Right cardiac atrium (tissue), 5 donors: Measurements from ENCODE around the gene PKD2. TPM values are rescaled to one million over a fixed set of nuclear protein-coding genes. Genes with fewer than 3 reads are reported as not detected.
A peak's percentile ranks its signal among the peaks of the same experiment; 100 is the strongest.

ENCODE experiments used
- ATAC-seq, 2 donors: fragments of 200-7000 bp; cut with Tn5 transposase; one replicate each; pipeline versions ENCODE4 v1.8.0 to v1.9.1; 2020; ENCODE audit warnings: moderate library complexity in 2 of 2, mild to moderate bottlenecking in 1 of 2
- DNase-seq, 3 donors: peaks; one replicate each; pipeline ENCODE4 v3.0.0-alpha.2; 2020
- H3K27ac ChIP-seq: one replicate; pipeline ENCODE4 v1.5.1; 2013; ENCODE audit warnings: mild to moderate bottlenecking, low read length, control low read depth, moderate library complexity
- H3K27me3 ChIP-seq: one replicate; pipeline ENCODE4 v1.6.1; 2013; ENCODE audit not compliant: control insufficient read depth, insufficient read depth
- H3K4me1 ChIP-seq: one replicate; pipeline ENCODE4 v1.6.1; 2013; ENCODE audit warnings: low read length; ENCODE audit not compliant: control insufficient read depth, insufficient read depth
- H3K4me3 ChIP-seq: one replicate; pipeline ENCODE4 v1.5.1; 2013; ENCODE audit warnings: low read length, control low read depth
- H3K9me3 ChIP-seq: one replicate; pipeline ENCODE4 v1.6.1; 2013; ENCODE audit warnings: low read length; ENCODE audit not compliant: control insufficient read depth
- WGBS: extraction: QIAGEN DNeasy Blood & Tissue Kit; methylation state at CpG from one replicate; pipeline ENCODE4 v1.1.7; 2013; 5-methylcytosine and 5-hydroxymethylcytosine counted together
- intact Hi-C, 4 donors: fragments of 100-400 bp; cut with DNase I; formaldehyde crosslinking; loops; one replicate each; pipeline versions ENCODE4 v1.11.0 to v1.14.0; 2022 to 2023
- polyA plus RNA-seq: library from polyadenylated mRNA; stranded (reverse); fragments of 200-250 nt; gene quantifications from one replicate; pipeline ENCODE4 v1.2.3, GENCODE V29; 2013
- total RNA-seq, 4 donors: library from RNA; stranded (reverse); fragmentation: NEBNext Ultra II Directional; extraction: Animal tissue kit (Norgen Biotek cat#: 25700); gene quantifications; one replicate each; pipeline ENCODE4 v1.2.1, GENCODE V29; 2021
- donor health status: healthy with polysubstance abuse.
- donor health status: DM: no; HTN: yes; CAD: no.
- donor health status: DM: no; HTN: no; CAD: no.
- donor health status: DM: no; HTN: yes; CAD: no; lungs with severe emphysema.
- donor health status: DM: yes; HTN: yes; CAD: no.

The PKD2 gene
- total and polyA plus RNA-seq, 5 donors, result 10.3 to 22.6 (median 20.5) TPM

GRCh38 chr4:88027611-88028608, 20.5 kb downstream of the PKD2 start:
- no peak for DNase-seq
- Histone ChIP-seq H3K4me1 (peaks cover 3% of the 10 kb centered on the region), H3K4me3 (no peak overlapping the region), H3K9me3 (no peaks in the 10 kb centered on the region), H3K27me3 (no peaks in the 10 kb centered on the region), H3K27ac (no peak overlapping the region)
- ATAC-seq, result peak in 1 of 2 donors; percentile 48
- 57% methylated on average over 4 of the region's 4 CpGs for WGBS
- intact Hi-C loops, result no loop called here

GRCh38 chr4:88028946-88029345, 21.5 kb downstream of the PKD2 start:
- peaks cover 3% of the 10 kb centered on the region for H3K4me1 ChIP-seq
- WGBS, result 67% methylated on average over 3 of the region's 3 CpGs
- no peaks in the 10 kb centered on the region for H3K9me3 ChIP-seq
- DNase-seq (no peak), ATAC-seq (no peak)
- no peak overlapping the region for H3K4me3 ChIP-seq
- no peak overlapping the region for H3K27ac ChIP-seq
- intact Hi-C loops, result no loop called here
- no peaks in the 10 kb centered on the region for H3K27me3 ChIP-seq

- Histone ChIP-seq H3K27ac (no peak overlapping the region), H3K4me3 (no peak overlapping the region), H3K27me3 (no peaks in the 10 kb centered on the region), H3K9me3 (no peaks in the 10 kb centered on the region), H3K4me1 (peaks cover 3% of the 10 kb centered on the region)
- WGBS, result 72% methylated on average over 3 of the region's 3 CpGs
- intact Hi-C loops, result no loop called here
- no peak for DNase-seq
- ATAC-seq, result no peak
Measured at GRCh38 chr4:88029556-88029955, 22.1 kb downstream of the PKD2 start.

- H3K4me1 ChIP-seq, result peaks cover 3% of the 10 kb centered on the region
- H3K27ac ChIP-seq, result no peak overlapping the region
- no peaks in the 10 kb centered on the region for H3K27me3 ChIP-seq
- 82% methylated on average over 12 of the region's 12 CpGs for WGBS
- H3K9me3 ChIP-seq, result no peaks in the 10 kb centered on the region
- no peak for DNase-seq
- intact Hi-C loops, result loop anchor here in 3 of 4 donors (5.0 to 10.0 kb wide), 3 partner anchors 174 to 184 kb away; no protein-coding TSS in a partner anchor
- H3K4me3 ChIP-seq, result no peak overlapping the region
- ATAC-seq, result no peak
Measured at GRCh38 chr4:88030565-88031310, 23.3 kb downstream of the PKD2 start.

- peak; percentile 50 to 51 for ATAC-seq
- Histone ChIP-seq H3K9me3 (no peaks in the 10 kb centered on the region), H3K4me1 (no peaks in the 10 kb centered on the region), H3K27me3 (no peaks in the 10 kb centered on the region), H3K4me3 (no peak overlapping the region), H3K27ac (no peak overlapping the region)
- no peak for DNase-seq
- intact Hi-C loops, result loop anchor here in 3 of 4 donors (5.0 to 10.0 kb wide), 3 partner anchors 171 to 181 kb away; no protein-coding TSS in a partner anchor
Measured at GRCh38 chr4:88033309-88033708, 25.9 kb downstream of the PKD2 start.

- 94% methylated on average over 2 of the region's 2 CpGs for WGBS
- H3K27me3 ChIP-seq, result no peaks in the 10 kb centered on the region
- H3K9me3 ChIP-seq, result no peaks in the 10 kb centered on the region
- H3K27ac ChIP-seq, result no peak overlapping the region
- H3K4me3 ChIP-seq, result no peak overlapping the region
- intact Hi-C loops, result loop anchor here in 3 of 4 donors (5.0 to 10.0 kb wide), 3 partner anchors 170 to 180 kb away; no protein-coding TSS in a partner anchor
- H3K4me1 ChIP-seq, result no peaks in the 10 kb centered on the region
- DNase-seq (no peak), ATAC-seq (no peak)
Measured at GRCh38 chr4:88035292-88035691, 27.9 kb downstream of the PKD2 start.

GRCh38 chr4:88037447-88037846, 30.0 kb downstream of the PKD2 start:
- intact Hi-C loops, result loop anchor here in 3 of 4 donors (5.0 to 10.0 kb wide), 3 partner anchors 167 to 177 kb away; no protein-coding TSS in a partner anchor
- 86% methylated on average over 1 of the region's 1 CpG for WGBS
- Histone ChIP-seq H3K27me3 (no peaks in the 10 kb centered on the region), H3K4me3 (no peak overlapping the region), H3K4me1 (peaks cover 2% of the 10 kb centered on the region), H3K27ac (no peak overlapping the region), H3K9me3 (no peaks in the 10 kb centered on the region)
- no peak for ATAC-seq
- DNase-seq, result no peak

GRCh38 chr4:88037936-88038335, 30.5 kb downstream of the PKD2 start:
- ATAC-seq, result no peak
- H3K27ac ChIP-seq, result no peak overlapping the region
- no peaks in the 10 kb centered on the region for H3K9me3 ChIP-seq
- peaks cover 2% of the 10 kb centered on the region for H3K4me1 ChIP-seq
- no peaks in the 10 kb centered on the region for H3K27me3 ChIP-seq
- no peak for DNase-seq
- intact Hi-C loops, result loop anchor here in 3 of 4 donors (5.0 to 10.0 kb wide), 3 partner anchors 167 to 177 kb away; no protein-coding TSS in a partner anchor
- H3K4me3 ChIP-seq, result no peak overlapping the region
- 81% methylated on average over 4 of the region's 4 CpGs for WGBS

- H3K27ac ChIP-seq, result no peak overlapping the region
- peaks cover 5% of the 10 kb centered on the region for H3K4me1 ChIP-seq
- no peak for ATAC-seq
Measured at GRCh38 chr4:88040707-88041106, 33.3 kb downstream of the PKD2 start.

GRCh38 chr4:88041626-88042025, 34.2 kb downstream of the PKD2 start:
- Histone ChIP-seq H3K27me3 (no peaks in the 10 kb centered on the region), H3K9me3 (no peaks in the 10 kb centered on the region), H3K4me3 (no peak overlapping the region), H3K4me1 (peaks cover 5% of the 10 kb centered on the region), H3K27ac (no peak overlapping the region)
- WGBS, result 62% methylated on average over 2 of the region's 2 CpGs
- intact Hi-C loops, result no loop called here
- no peak for DNase-seq
- no peak for ATAC-seq

More at GRCh38 chr4:88040707-88041106, 33.3 kb downstream of the PKD2 start:
- intact Hi-C loops, result no loop called here
- Histone ChIP-seq H3K9me3 (no peaks in the 10 kb centered on the region), H3K4me3 (no peak overlapping the region), H3K27me3 (no peaks in the 10 kb centered on the region)
- WGBS, result 89% methylated on average over 3 of the region's 3 CpGs
- DNase-seq, result no peak

- 46% methylated on average over 1 of the region's 1 CpG for whole genome bisulfite sequencing
- H3K4me1 ChIP-seq, result peaks cover 5% of the 10 kb centered on the region
- ATAC-seq (peak in 1 of 2 donors; percentile 26), DNase-seq (no peak)
- no peak overlapping the region for H3K4me3 ChIP-seq
- no peak overlapping the region for H3K27ac ChIP-seq
- no peaks in the 10 kb centered on the region for H3K9me3 ChIP-seq
- no peaks in the 10 kb centered on the region for H3K27me3 ChIP-seq
- intact Hi-C loops, result no loop called here
Measured at GRCh38 chr4:88043001-88043400, 35.6 kb downstream of the PKD2 start.
